GM13976 (cell line): ENCODE results near the gene LRMDA.

Source experiments
- DNase-seq: peaks from one replicate; pipeline ENCODE4 v3.0.0; 2012; ENCODE audit warnings: low spot score
- in situ Hi-C: fragments of 300-500 bp; cut with MboI; formaldehyde crosslinking; loops from one replicate; pipeline ENCODE4 v1.12.0; 2022; ENCODE audit warnings: low sequenced_read_pairs, mixed read lengths, inconsistent platforms; ENCODE audit not compliant: unreplicated experiment
- TF ChIP-seq, protein P1 (sequence below): IDR thresholded peaks from 2 replicates; pipeline ENCODE4 v1.5.1; 2012; ENCODE audit warnings: borderline replicate concordance, mild to moderate bottlenecking; ENCODE audit not compliant: insufficient read depth; ENCODE audit errors: extremely low read depth, missing control alignments, control extremely low read depth

The LRMDA gene

DNA sequence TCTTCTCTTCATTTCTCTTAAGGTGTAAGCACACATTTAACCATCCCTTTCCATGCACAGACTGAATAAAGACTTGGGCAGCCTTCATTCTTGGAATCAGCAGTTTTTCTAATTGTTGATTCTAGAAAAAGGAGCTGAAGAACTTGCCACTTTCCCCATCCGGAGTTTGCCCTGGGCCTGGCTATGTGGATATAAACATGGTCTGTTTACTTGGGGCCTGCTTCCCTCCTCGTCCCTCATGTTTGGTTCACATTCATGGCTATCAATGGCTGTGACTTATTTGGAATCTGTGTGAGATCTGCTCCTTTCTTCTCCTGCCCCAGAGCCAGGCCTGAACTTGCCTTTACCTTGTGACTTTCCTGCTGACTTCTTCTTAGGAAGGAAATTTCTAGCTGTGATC lies 199.3 kb downstream of the LRMDA start:
- no peak for DNase-seq
- in situ Hi-C loops: no loop called here
- TF ChIP-seq, protein P1, sequence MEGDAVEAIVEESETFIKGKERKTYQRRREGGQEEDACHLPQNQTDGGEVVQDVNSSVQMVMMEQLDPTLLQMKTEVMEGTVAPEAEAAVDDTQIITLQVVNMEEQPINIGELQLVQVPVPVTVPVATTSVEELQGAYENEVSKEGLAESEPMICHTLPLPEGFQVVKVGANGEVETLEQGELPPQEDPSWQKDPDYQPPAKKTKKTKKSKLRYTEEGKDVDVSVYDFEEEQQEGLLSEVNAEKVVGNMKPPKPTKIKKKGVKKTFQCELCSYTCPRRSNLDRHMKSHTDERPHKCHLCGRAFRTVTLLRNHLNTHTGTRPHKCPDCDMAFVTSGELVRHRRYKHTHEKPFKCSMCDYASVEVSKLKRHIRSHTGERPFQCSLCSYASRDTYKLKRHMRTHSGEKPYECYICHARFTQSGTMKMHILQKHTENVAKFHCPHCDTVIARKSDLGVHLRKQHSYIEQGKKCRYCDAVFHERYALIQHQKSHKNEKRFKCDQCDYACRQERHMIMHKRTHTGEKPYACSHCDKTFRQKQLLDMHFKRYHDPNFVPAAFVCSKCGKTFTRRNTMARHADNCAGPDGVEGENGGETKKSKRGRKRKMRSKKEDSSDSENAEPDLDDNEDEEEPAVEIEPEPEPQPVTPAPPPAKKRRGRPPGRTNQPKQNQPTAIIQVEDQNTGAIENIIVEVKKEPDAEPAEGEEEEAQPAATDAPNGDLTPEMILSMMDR: no peak

DNA sequence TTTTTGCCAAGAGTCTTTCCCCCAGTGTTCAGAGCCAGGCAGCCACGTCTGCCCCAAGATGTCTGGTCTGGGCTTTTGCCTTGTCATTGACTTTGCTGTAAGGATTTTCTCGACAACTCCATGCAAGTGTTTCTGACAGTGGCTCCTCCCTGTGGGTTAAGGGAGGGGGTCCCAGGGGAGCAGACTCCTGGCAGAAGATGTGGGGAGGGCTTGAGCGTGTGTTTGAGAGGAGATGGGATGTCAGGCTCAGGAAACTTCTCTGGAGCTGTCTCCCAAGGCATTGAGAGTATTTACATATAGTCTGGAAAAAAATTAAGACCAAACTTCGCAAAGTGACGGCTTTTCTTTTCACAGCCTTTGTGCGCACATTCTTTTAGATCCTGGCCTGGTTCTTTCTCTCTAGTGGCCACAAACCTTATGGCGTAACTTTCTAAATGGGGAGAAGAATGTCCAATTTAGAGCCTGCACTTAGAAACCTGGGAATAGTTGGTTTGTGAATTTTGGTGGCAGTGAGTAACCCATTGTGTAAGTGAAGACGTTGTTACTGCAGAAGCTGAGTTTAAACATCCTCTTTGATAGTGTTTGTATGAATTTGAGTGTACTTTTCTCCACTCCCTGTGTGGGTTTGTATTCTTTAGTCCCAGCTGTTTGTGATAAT lies 201.5 kb downstream of the LRMDA start:
- TF ChIP-seq, protein P1: no peak
- no peak for DNase-seq
- in situ Hi-C loops: no loop called here

DNA sequence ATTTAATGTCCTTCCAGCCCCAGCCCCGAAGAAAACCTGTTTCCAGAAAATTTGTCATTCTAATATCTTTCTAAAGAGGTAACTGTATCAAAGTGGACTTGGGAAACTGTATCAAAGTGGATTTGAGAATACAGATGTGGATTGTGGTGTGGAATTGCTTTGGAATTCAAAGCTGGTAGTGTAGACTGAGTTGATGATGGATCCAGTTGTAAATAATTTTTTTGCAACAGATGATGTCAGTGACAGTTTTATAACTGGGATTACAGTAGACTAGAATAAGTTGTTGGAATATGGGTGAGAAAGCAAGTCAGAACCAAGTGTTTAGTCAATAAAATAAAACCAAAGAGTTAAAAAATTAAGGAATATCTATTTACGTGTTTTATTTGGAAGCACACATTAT lies 202.1 kb downstream of the LRMDA start:
- DNase-seq: no peak
- in situ Hi-C loops: no loop called here
- TF ChIP-seq, protein P1: no peak

DNA sequence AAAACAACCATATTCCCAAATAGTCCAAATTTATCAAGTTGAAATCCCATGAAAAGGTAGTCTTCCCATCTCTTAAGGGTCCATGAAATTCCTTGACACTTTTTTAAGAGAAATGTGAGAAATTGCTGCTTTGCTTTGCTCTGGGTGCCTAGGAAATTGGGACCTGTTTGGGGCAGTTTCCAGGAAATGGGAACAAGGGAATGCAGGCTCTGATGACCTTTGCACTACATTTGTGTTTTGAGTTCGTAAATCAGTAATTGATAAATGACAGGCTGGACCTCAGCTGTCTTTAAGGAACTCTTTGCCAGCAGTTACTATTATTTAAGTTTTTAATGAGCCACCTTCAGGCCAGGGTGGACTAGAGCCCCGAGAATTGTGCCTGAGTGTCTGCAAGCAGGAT lies 203.5 kb downstream of the LRMDA start:
- TF ChIP-seq, protein P1: no peak
- in situ Hi-C loops: no loop called here
- no peak for DNase-seq

DNA sequence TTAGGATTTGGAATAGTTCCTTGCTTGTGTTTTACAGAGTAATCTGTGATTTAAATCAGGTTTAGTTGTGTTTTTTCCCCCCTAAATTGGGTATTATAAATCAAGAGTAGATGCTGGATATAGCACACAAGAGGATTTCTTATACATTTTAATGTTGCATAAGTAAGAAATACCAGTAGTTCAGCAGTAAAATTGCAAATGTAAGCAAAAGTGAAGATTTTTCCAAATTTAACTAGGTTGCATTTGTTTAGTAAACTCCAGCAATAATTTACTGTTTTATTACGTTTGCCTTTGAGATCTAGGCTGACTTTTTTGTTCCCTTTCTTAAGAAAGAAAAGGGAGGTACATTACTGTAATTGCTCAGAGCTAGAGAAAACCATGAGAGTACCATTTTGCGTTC lies 207.3 kb downstream of the LRMDA start:
- in situ Hi-C loops: no loop called here
- no peak for DNase-seq
- TF ChIP-seq, protein P1: no peak

DNA sequence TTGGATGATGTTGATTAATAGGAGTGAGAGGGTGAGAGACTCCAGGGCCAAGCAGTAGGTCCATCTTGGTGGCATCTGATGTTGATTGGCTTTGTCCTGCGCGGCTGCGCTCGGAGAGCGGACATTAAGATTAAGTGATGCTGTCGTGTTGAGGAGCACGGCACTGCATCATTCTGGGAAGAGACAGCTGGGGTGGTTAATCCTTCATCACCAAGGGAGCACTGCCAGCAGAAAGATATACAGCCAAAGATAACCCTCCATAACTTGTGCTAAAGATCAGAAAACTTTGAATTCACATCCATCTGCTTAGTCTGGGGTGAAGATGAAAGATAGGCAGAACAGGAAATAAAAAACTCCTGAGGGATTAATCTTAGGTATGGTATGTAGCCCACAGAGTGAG lies 208.3 kb downstream of the LRMDA start:
- in situ Hi-C loops: no loop called here
- TF ChIP-seq, protein P1: no peak
- no peak for DNase-seq

DNA sequence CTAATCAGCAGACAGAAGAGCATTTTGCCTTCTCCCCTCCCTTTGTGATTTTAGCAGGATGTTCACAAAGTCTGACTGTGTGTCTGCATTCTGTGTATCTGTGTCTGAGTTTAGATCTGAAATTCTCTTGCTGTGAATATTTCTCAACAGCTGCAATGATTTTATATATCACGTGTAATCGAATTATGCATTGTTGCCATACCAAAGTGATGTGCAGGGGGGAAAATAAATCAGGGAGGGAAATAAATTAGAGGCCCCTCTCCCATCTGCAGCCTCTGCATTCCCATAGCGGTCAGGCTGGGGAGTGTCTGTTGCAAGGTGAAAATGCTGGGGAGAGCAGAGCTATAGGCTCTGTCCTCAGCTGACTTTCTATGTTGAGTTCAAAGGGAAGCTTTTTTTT lies 209.0 kb downstream of the LRMDA start:
- TF ChIP-seq, protein P1: no peak
- in situ Hi-C loops: no loop called here
- DNase-seq: no peak
